Transverse colon (tissue), 3 donors: ENCODE measurements around the gene MED7.

Experiments used
- CTCF ChIP-seq, 5 experiments: fragments of 200-600 bp in 3 of 5; fragments of 450-650 bp in 2 of 5; sonication (generic) in 3 of 5; IDR thresholded peaks; 1 replicate in 2 of 5; 2 replicates in 3 of 5; pipeline ENCODE4 v1.5.1; 2016 to 2017; ENCODE audit warnings: antibody characterized with exemption in 5 of 5, inconsistent platforms in 3 of 5, mild to moderate bottlenecking in 2 of 5, moderate library complexity in 1 of 5
- EP300 ChIP-seq: sonication (generic); formaldehyde crosslinking; IDR thresholded peaks from one replicate; pipeline ENCODE4 v1.6.1; 2017; ENCODE audit warnings: antibody characterized with exemption, low read depth
- POLR2A ChIP-seq: fragments of 450-650 bp; IDR thresholded peaks from one replicate; pipeline ENCODE4 v1.6.1; 2016; ENCODE audit warnings: antibody characterized with exemption, mild to moderate bottlenecking, moderate library complexity

GRCh38 chr5:157189223-157189622 lies 46.6 kb upstream of the MED7 start:
- TF ChIP-seq CTCF (IDR thresholded peaks at IDR 0.05) (no peak), EP300 (no peak), POLR2A (no peak)
